Right renal pelvis (tissue), 4 donors: ENCODE results near the gene KLHL21. TPM values are rescaled to one million over a fixed set of nuclear protein-coding genes. Genes with fewer than 3 reads are reported as not detected.
"Not testable (repeated sequence)": the region's sequence is repeated elsewhere in the genome, so short reads cannot be mapped to it uniquely, and the experiment has no call there.

ENCODE experiments used
- DNase-seq, 4 donors: peaks; one replicate each; pipeline ENCODE4 v3.0.0-alpha.2; 2013; ENCODE audit warnings: low read depth in 4 of 4, low spot score in 3 of 4, missing footprints in 1 of 4
- polyA plus RNA-seq, 4 donors: library from polyadenylated mRNA; unstranded; fragments of 120-200 nt; gene quantifications; one replicate each; pipeline ENCODE4 v1.2.1, GENCODE V29; 2013; ENCODE audit not compliant: insufficient read length in 4 of 4

Gene KLHL21
- polyA plus RNA-seq, 4 donors = 14.9 to 16.6 (median 15.2) TPM

- no peak for DNase-seq
These were observed 2.1 kb downstream of the KLHL21 start for GRCh38 chr1:6600410-6601048.

- DNase-seq = not testable (repeated sequence)
These were observed 2.7 kb downstream of the KLHL21 start for GRCh38 chr1:6599991-6600390.

- no peak for DNase-seq
These were observed 3.3 kb downstream of the KLHL21 start for GRCh38 chr1:6599141-6599975.

GRCh38 chr1:6597777-6598131 is 4.9 kb downstream of the KLHL21 start:
- DNase-seq = no peak

GRCh38 chr1:6596886-6597776 is 5.5 kb downstream of the KLHL21 start:
- DNase-seq = no peak

GRCh38 chr1:6596351-6596750 is 6.3 kb downstream of the KLHL21 start:
- DNase-seq = no peak

- no peak for DNase-seq
These were observed 7.5 kb downstream of the KLHL21 start for GRCh38 chr1:6594977-6595740.

GRCh38 chr1:6593810-6594209 is 8.9 kb downstream of the KLHL21 start:
- DNase-seq = no peak

GRCh38 chr1:6592865-6593593 is 9.6 kb downstream of the KLHL21 start:
- no peak for DNase-seq

GRCh38 chr1:6592441-6592840 is 10.2 kb downstream of the KLHL21 start:
- no peak for DNase-seq

- no peak for DNase-seq
These were observed 11.0 kb downstream of the KLHL21 start for GRCh38 chr1:6591644-6592043.

- no peak for DNase-seq
These were observed 11.4 kb downstream of the KLHL21 start for GRCh38 chr1:6591222-6591621.

GRCh38 chr1:6590046-6590445 is 12.6 kb downstream of the KLHL21 start:
- DNase-seq = no peak

GRCh38 chr1:6588893-6589520 is 13.7 kb downstream of the KLHL21 start:
- no peak for DNase-seq

- DNase-seq = no peak
These were observed 14.4 kb downstream of the KLHL21 start for GRCh38 chr1:6588128-6588892.

- DNase-seq = no peak
These were observed 15.2 kb downstream of the KLHL21 start for GRCh38 chr1:6587261-6588005.

- no peak for DNase-seq
These were observed 16.3 kb downstream of the KLHL21 start for GRCh38 chr1:6586404-6586816.

- DNase-seq = no peak
These were observed 16.8 kb downstream of the KLHL21 start for GRCh38 chr1:6585841-6586240.
